Measurements from ENCODE around the gene TTN. TPM values are rescaled to one million over a fixed set of nuclear protein-coding genes. Genes with fewer than 3 reads are reported as not detected.

TTN gene
- total and polyA plus RNA-seq, 8 donors = 0.96 to 13.8 (median 8.3) TPM

- H3K36me3 ChIP-seq = peaks cover 0 to 61% (median 9%) of the 10 kb centered on the region in 3 donors
- no peak overlapping the region for H3K27ac ChIP-seq
- H3K4me3 ChIP-seq = no peak overlapping the region
- TF ChIP-seq CTCF (IDR thresholded peaks at IDR 0.05) = no peak
- no peak for FAIRE-seq
- no peaks in the 10 kb centered on the region for H3K9me3 ChIP-seq
- no peaks in the 10 kb centered on the region for H3K27me3 ChIP-seq
- no peak for ATAC-seq
- no peaks in the 10 kb centered on the region for H3K4me1 ChIP-seq
- WGBS, 2 donors = 96% methylated on average over 4 of the region's 4 CpGs
- no peak for DNase-seq
- intact Hi-C loops (cut with DNase I) = no loop called here
These were observed 304.5 kb downstream of the TTN start for GRCh38 chr2:178502751-178503150.

DNA sequence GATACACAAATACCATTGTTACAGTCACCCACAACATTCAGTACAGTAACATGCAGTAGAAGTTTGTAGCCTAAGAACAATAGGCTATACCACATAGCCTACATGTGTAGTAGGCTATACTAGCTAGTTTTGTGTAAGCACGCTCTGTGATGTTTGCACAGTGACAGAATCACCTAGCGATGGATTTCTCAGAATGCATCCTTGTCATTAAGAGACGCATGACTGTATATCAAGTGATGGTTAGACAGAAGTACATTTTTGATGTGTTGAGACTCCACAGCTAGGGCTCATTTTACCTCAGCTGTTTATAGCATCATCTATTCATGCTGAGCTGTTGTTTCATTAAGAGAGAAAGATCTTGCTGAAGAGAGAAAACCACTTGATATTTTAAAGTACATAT is 307.6 kb downstream of the TTN start:
- intact Hi-C loops (cut with DNase I) = no loop called here
- TF ChIP-seq CTCF (IDR thresholded peaks at IDR 0.05) = no peak

DNA sequence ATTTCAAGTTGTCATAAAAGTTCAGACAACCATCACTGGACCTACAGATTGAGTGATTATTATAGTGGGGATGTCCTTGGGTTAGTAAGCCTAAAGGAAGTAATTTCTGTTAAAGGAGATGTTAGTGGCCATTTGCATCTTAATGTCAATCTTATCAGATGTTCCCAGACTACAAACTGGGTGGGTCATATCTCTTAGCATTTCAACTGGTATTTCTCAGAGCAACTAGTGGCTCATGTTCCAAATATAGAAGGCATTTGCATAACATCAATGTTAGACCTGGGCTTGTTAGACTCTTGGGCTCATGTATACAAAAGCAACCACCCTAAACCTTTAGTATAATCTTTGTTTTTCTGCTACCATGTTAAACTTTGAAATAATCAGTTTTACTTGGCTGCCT is 309.1 kb downstream of the TTN start:
- no peak for TF ChIP-seq CTCF (IDR thresholded peaks at IDR 0.05)
- H3K36me3 ChIP-seq = peaks cover 0 to 74% (median 18%) of the 10 kb centered on the region in 3 donors
- no peak overlapping the region for H3K27ac ChIP-seq
- intact Hi-C loops (cut with DNase I) = no loop called here
- no peak overlapping the region for H3K4me3 ChIP-seq
- no peaks in the 10 kb centered on the region for H3K4me1 ChIP-seq
- H3K27me3 ChIP-seq = no peaks in the 10 kb centered on the region
- FAIRE-seq (no peak), DNase-seq (no peak), ATAC-seq (no peak)
- no peaks in the 10 kb centered on the region for H3K9me3 ChIP-seq

More for the DNA sequence above, 307.6 kb downstream of the TTN start:
- ATAC-seq (no peak), FAIRE-seq (no peak), DNase-seq (no peak)
- Histone ChIP-seq H3K36me3 (peaks cover 0 to 76% (median 9%) of the 10 kb centered on the region in 3 donors), H3K27me3 (no peaks in the 10 kb centered on the region), H3K9me3 (no peaks in the 10 kb centered on the region), H3K27ac (no peak overlapping the region), H3K4me3 (no peak overlapping the region), H3K4me1 (no peaks in the 10 kb centered on the region)
- WGBS, 2 donors = 96 to 99% methylated on average over 3 of the region's 3 CpGs

DNA sequence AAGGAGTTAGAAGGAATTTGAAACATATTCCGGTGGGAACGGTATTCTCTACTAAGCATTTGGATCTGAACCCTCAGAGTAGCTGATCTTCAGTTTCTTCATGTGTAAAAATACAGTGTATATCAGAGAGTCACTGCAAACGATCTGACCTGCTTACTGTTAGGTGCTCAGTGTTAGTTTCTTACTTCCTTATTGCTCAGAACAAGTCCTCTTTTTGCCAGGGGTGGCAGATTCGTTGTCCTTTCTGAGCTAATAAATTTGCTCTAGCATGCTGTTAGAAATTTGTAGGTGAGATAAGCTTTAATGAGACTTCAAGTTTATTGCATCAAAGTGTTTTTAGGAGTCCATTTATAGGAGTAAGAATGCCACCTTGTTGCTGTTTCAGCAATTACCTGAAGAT is 311.2 kb downstream of the TTN start:
- intact Hi-C loops (cut with DNase I) = no loop called here
- Histone ChIP-seq H3K36me3 (peaks cover 0 to 62% (median 13%) of the 10 kb centered on the region in 3 donors), H3K27me3 (no peaks in the 10 kb centered on the region), H3K9me3 (no peaks in the 10 kb centered on the region), H3K4me1 (no peaks in the 10 kb centered on the region), H3K27ac (no peak overlapping the region), H3K4me3 (no peak overlapping the region)
- ATAC-seq = no peak
- FAIRE-seq = no peak
- 59 to 67% methylated on average over 4 of the region's 4 CpGs for WGBS, 2 donors
- no peak for DNase-seq
- no peak for TF ChIP-seq CTCF (IDR thresholded peaks at IDR 0.05)

GRCh38 chr2:178491612-178492011 is 315.6 kb downstream of the TTN start:
- Histone ChIP-seq H3K36me3 (peaks cover 0 to 49% (median 8%) of the 10 kb centered on the region in 3 donors), H3K4me3 (no peak overlapping the region), H3K4me1 (no peaks in the 10 kb centered on the region), H3K9me3 (no peaks in the 10 kb centered on the region), H3K27me3 (no peaks in the 10 kb centered on the region), H3K27ac (no peak overlapping the region)
- DNase-seq = no peak
- no peak for ATAC-seq
- 82 to 90% methylated on average over 6 of the region's 6 CpGs for WGBS, 2 donors
- no peak for TF ChIP-seq CTCF (IDR thresholded peaks at IDR 0.05)
- intact Hi-C loops (cut with DNase I) = no loop called here
- no peak for FAIRE-seq
